Measurements from ENCODE around the gene AMH. TPM values are rescaled to one million over a fixed set of nuclear protein-coding genes. Genes with fewer than 3 reads are reported as not detected.

The AMH gene
- polyA plus RNA-seq, 2 of the 4 experiments (the other 2 are of a cell fraction) = 3.0 to 12.0 TPM

DNA sequence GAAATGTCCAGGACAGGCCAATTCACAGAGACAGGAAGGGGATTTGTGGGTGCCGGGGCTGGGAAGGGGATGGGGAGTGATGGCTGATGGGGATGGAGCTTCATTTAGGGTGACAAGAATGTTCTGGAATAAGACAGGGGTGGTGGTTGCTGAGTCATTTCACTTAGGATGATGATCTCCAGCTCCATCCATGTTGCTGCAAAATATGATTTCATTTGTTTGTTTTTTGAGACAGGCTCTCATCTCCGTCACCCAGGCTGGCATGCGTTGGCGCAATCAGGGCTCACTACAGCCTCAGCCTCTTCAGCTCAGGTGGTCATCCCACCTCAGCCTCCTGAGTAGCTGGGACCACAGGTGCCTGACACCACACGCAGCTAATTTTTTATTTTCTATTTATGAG, 10.2 kb downstream of the AMH start:
- POLR2A ChIA-PET = no interaction called here
- CTCF ChIA-PET = interaction anchor here (1.1 to 5.1 kb wide), 6 partner anchors 10 to 103 kb away, joined by 4 to 25 read pairs (median 4); partner anchors contain the start of genes AMH and PLEKHJ1

GRCh38 chr19:2260341-2260805, 11.2 kb downstream of the AMH start:
- WGBS (ENCODE audit: missing lambda C conversion rate) = 79% methylated on average over 11 of the region's 11 CpGs
- DNase-seq (ENCODE audit: low read depth in 1 of 2, low spot score in 1 of 2) (no peak), FAIRE-seq (no peak), ATAC-seq (no peak)
- Histone ChIP-seq H3K27ac (peak overlapping the region in 1 of 2 experiments; percentile 74; a peak in 2 of 6 replicates), H3K4me3 (no peak overlapping the region), H3K9me3 (no peaks in the 10 kb centered on the region), H3K4me1 (peaks cover 9% of the 10 kb centered on the region), H3K4me2 (no peak overlapping the region)
- TF ChIP-seq POLR2A (IDR thresholded peaks at IDR 0.05; ENCODE audit: low read length) (no peak), JUN (IDR thresholded peaks at IDR 0.05) (no peak), RAD21 (conservative IDR thresholded peaks at IDR 0.05 in 1 of 2, IDR thresholded peaks at IDR 0.05 in 1 of 2) (no peak), POLR2AphosphoS2 (conservative IDR thresholded peaks at IDR 0.05; ENCODE audit: low read length) (no peak), MAFK (IDR thresholded peaks at IDR 0.05; ENCODE audit: partially characterized antibody) (no peak)
- TF ChIP-seq, protein P1, sequence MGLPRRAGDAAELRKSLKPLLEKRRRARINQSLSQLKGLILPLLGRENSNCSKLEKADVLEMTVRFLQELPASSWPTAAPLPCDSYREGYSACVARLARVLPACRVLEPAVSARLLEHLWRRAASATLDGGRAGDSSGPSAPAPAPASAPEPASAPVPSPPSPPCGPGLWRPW (IDR thresholded peaks at IDR 0.05) = no peak
- CTCF ChIA-PET = interaction anchor here (0.6 to 5.1 kb wide), 10 partner anchors 7 to 127 kb away, joined by 3 to 25 read pairs (median 4); partner anchors contain the start of genes AMH and PLEKHJ1
- POLR2A ChIA-PET = no interaction called here

More for the DNA sequence above, 10.2 kb downstream of the AMH start:
- H3K9me3 ChIP-seq = no peaks in the 10 kb centered on the region
- DNase-seq (ENCODE audit: low read depth in 1 of 2, low spot score in 1 of 2) (peak in 1 of 2 experiments; percentile 63), FAIRE-seq (no peak), ATAC-seq (peak; percentile 60 to 77; a peak in 5 of 6 replicates)
- TF ChIP-seq ZC3H11A (IDR thresholded peaks at IDR 0.05) = no peak
- no peak for TF ChIP-seq HEYL (CRISPR knock-in tag; IDR thresholded peaks at IDR 0.05)
- no peak for TF ChIP-seq SREBF2 (IDR thresholded peaks at IDR 0.05)
- TF ChIP-seq KDM5A (IDR thresholded peaks at IDR 0.05) = no peak
- TF ChIP-seq HOXB13 (CRISPR knock-in tag; IDR thresholded peaks at IDR 0.05; ENCODE audit: low read depth) = no peak
- TF ChIP-seq MYC (IDR thresholded peaks at IDR 0.05; ENCODE audit: borderline replicate concordance, low read length) = no peak
- TF ChIP-seq MAFK (IDR thresholded peaks at IDR 0.05; ENCODE audit: partially characterized antibody) = peak; percentile 27
- no peak for TF ChIP-seq BHLHE40 (IDR thresholded peaks at IDR 0.05; ENCODE audit: low read depth, low read length)
- TF ChIP-seq, protein P2, sequence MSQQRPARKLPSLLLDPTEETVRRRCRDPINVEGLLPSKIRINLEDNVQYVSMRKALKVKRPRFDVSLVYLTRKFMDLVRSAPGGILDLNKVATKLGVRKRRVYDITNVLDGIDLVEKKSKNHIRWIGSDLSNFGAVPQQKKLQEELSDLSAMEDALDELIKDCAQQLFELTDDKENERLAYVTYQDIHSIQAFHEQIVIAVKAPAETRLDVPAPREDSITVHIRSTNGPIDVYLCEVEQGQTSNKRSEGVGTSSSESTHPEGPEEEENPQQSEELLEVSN (IDR thresholded peaks at IDR 0.05; ENCODE audit: borderline replicate concordance, low read depth) = no peak
- no peak for TF ChIP-seq FOSL2 (IDR thresholded peaks at IDR 0.05)
- 0 out of 2 replicates have a peak, but pooled peaks have one; percentile 15 for TF ChIP-seq FOSL2 (CRISPR knock-in tag; IDR thresholded peaks at IDR 0.05)
- no peak for TF ChIP-seq KDM1A (IDR thresholded peaks at IDR 0.05; ENCODE audit: low read depth)
- no peak for TF ChIP-seq RAD21 (conservative IDR thresholded peaks at IDR 0.05 in 1 of 2, IDR thresholded peaks at IDR 0.05 in 1 of 2)
- no peak for TF ChIP-seq RFX5 (IDR thresholded peaks at IDR 0.05)
- TF ChIP-seq EHF (CRISPR knock-in tag; IDR thresholded peaks at IDR 0.05) = no peak
- TF ChIP-seq GATA3 (IDR thresholded peaks at IDR 0.05; ENCODE audit: borderline replicate concordance) = no peak
- no peak for TF ChIP-seq CBX2 (IDR thresholded peaks at IDR 0.05; ENCODE audit: borderline replicate concordance, low read depth)
- no peak for TF ChIP-seq RNF2 (IDR thresholded peaks at IDR 0.05; ENCODE audit: borderline replicate concordance, low read depth)
- no peak for TF ChIP-seq CHD4 (IDR thresholded peaks at IDR 0.05; ENCODE audit: borderline replicate concordance)
- no peak for TF ChIP-seq POLR2AphosphoS2 (conservative IDR thresholded peaks at IDR 0.05; ENCODE audit: low read length)
- TF ChIP-seq, protein P1 (IDR thresholded peaks at IDR 0.05) = no peak
- TF ChIP-seq NFE2L2 (conservative IDR thresholded peaks at IDR 0.05; ENCODE audit: low read length) = 0 out of 2 replicates have a peak, but pooled peaks have one; percentile 19
- TF ChIP-seq EP300 (IDR thresholded peaks at IDR 0.05) = no peak
- TF ChIP-seq POLR2A (IDR thresholded peaks at IDR 0.05; ENCODE audit: low read length) = no peak
- TF ChIP-seq MAX (IDR thresholded peaks at IDR 0.05) = no peak
- peak in 1 of 2 experiments; percentile 53; a peak in 1 of 4 replicates for TF ChIP-seq CEBPB (IDR thresholded peaks at IDR 0.05)
- no peak for TF ChIP-seq CBX8 (IDR thresholded peaks at IDR 0.05)
- no peak for TF ChIP-seq SMC3 (IDR thresholded peaks at IDR 0.05)
- TF ChIP-seq, protein P3, sequence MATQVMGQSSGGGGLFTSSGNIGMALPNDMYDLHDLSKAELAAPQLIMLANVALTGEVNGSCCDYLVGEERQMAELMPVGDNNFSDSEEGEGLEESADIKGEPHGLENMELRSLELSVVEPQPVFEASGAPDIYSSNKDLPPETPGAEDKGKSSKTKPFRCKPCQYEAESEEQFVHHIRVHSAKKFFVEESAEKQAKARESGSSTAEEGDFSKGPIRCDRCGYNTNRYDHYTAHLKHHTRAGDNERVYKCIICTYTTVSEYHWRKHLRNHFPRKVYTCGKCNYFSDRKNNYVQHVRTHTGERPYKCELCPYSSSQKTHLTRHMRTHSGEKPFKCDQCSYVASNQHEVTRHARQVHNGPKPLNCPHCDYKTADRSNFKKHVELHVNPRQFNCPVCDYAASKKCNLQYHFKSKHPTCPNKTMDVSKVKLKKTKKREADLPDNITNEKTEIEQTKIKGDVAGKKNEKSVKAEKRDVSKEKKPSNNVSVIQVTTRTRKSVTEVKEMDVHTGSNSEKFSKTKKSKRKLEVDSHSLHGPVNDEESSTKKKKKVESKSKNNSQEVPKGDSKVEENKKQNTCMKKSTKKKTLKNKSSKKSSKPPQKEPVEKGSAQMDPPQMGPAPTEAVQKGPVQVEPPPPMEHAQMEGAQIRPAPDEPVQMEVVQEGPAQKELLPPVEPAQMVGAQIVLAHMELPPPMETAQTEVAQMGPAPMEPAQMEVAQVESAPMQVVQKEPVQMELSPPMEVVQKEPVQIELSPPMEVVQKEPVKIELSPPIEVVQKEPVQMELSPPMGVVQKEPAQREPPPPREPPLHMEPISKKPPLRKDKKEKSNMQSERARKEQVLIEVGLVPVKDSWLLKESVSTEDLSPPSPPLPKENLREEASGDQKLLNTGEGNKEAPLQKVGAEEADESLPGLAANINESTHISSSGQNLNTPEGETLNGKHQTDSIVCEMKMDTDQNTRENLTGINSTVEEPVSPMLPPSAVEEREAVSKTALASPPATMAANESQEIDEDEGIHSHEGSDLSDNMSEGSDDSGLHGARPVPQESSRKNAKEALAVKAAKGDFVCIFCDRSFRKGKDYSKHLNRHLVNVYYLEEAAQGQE (IDR thresholded peaks at IDR 0.05) = no peak
- TF ChIP-seq TP53 (CRISPR knock-in tag; IDR thresholded peaks at IDR 0.05) = no peak
- H3K4me3 ChIP-seq = no peak overlapping the region
- H3K4me2 ChIP-seq = peak overlapping the region; percentile 41; the same call in 2 of the 3 replicates
- WGBS (ENCODE audit: missing lambda C conversion rate) = 61% methylated on average over 5 of the region's 5 CpGs
- peak overlapping the region; percentile 56 to 74; a peak in 4 of 6 replicates for H3K27ac ChIP-seq
- H3K4me1 ChIP-seq = peaks cover 9% of the 10 kb centered on the region

All from A549 (cell line).